NCI-H524 (cell line): Measurements from ENCODE around the gene IARS1.

Experiments
- DNase-seq, 2 experiments: peaks; one replicate each; lab custom pipeline; 2025; lab: John Stamatoyannopoulos, UW

IARS1 gene

GRCh38 chr9:92295240-92295790, 1.8 kb upstream of the IARS1 start:
- no peak for DNase-seq

GRCh38 chr9:92294297-92294676, 790 bp upstream of the IARS1 start:
- DNase-seq = peak; percentile 9 to 51

DNA sequence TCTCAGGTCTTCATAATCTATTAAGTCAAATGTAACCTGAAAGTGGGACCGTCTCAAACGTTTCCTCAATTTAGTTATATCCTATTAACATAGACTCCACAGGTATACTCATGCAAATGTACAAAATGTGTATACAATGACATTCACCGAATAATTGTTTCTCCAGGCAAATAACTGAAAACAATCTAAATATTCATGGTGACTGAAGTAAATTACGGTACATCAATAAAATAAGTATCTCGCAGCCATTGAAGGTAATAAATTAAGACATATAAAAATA, 482 bp downstream of the IARS1 start:
- no peak for DNase-seq

GRCh38 chr9:92292338-92293074, 991 bp downstream of the IARS1 start:
- DNase-seq = peak in 1 of 2 experiments; percentile 21

- no peak for DNase-seq
Observed at GRCh38 chr9:92291577-92291976, 1.9 kb downstream of the IARS1 start.

DNA sequence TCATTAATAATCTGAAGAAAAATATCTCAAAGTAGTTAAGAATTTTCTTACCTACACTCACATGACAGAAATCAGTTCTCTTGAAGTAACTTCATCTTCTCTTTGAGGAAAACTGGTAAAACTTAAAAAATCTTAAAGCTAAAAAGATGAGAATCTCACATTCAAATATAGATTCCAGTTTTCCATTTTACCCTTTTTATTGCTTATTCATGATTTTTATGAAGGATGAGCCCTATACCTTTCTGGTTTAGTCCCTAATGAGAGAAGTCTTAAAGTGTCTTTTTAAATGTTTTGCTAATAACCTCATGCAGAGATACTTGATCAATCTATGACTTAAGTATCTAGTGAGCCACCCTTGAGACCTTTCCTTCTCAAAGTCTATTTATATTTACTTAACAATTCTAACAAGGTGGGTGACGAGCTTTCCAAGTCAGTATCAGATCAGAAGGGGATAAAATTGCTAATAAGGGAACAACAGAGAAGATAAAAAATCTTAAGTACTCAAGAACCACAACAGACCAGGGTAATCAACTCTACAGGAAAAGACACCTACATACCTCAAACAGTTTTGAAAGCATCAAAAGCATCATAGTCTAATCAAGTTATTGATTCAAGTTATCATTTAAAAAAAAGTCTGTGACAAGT, 2.6 kb downstream of the IARS1 start:
- no peak for DNase-seq

DNA sequence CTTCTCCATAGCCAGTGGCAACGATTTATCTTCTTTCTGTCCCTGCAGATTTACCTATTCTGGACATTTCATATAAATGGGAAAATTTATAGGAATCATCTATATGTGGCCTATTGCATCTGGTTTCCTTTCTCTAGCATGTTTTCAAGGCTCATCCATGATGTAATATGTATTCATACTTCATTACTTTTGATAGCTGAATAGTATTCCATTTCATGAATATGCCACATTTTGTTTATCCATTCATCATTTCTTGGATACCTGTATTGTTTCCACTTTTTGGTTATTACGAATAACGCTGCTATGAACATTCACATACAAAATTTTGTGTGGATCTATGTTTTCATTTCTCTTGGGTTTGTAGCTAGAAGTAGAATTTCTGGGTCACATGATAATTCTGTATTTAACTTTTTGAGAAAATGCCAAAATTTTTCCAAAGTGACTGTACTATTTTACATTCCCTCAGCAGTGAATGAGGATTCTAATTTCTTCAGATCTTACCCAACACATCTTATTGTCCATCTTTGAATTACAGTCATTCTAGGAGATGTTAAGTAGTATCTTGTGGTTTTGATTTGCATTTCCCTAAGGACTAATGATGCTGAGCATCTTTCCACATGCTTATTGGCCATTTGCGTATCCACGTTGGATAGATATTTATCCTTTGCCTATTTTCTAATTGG, 3.6 kb downstream of the IARS1 start:
- no peak for DNase-seq

- DNase-seq = no peak
Observed at GRCh38 chr9:92279302-92279701, 14.2 kb downstream of the IARS1 start.

DNA sequence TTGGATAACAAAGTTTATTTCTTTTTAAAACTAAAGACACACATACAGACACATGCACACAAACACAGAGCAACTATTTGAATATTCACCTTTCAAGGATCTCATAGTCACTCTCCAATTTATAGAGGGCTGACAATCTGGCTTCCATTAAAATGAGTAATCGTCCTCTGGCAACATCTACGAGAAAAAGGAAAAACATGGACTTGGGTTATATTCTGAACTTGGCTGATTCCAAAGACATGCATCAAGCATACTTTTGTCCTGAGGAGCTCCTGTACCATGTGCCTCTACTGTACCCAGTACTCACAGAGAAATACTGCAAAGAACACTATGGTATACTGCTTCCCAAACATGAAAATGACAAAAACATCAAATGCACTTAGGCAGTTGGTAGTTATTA, 15.4 kb downstream of the IARS1 start:
- DNase-seq = no peak

GRCh38 chr9:92276331-92277032, 17.0 kb downstream of the IARS1 start:
- DNase-seq = no peak

DNA sequence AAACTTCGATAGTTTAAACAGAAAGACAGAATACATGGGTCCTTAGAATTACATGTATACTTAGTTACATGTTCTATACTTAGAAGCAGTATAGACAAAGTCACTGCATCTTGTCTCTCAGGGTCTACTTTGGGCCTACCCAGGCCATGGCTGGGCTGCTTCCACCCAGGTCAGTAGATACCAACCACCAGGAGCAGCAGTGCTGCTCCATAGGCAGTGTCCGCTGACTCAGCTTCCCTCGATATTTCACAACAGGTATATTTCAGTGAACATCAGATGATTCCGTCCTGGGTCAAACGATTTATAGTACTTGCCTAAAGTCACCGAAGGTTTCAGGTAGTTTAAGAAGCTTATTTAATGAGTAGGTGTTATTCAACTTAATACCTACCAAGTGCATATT, 18.0 kb downstream of the IARS1 start:
- DNase-seq = no peak

- DNase-seq = no peak
Observed at GRCh38 chr9:92270511-92270910, 23.0 kb downstream of the IARS1 start.

DNA sequence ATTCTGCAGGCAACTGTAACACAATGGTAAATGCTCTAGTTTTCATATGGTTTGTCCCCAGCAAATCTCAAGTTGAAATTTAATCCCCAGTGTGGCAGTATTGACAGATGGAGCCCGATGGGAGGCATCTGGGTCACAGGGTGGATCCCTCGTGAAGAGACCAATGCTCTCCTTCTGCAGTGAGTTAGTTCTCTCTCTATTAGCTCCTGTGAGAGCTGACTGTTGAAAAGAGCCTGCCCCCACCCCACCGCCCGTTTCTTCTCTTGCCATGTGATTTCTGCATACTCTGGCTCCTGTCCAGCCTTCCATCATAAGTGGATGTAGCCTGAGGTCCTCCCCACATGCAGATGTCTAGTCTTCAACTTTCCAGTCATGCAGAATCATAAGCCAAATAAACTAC, 27.0 kb downstream of the IARS1 start:
- DNase-seq = peak; percentile 99 to 100

GRCh38 chr9:92265154-92265553, 28.3 kb downstream of the IARS1 start:
- DNase-seq = no peak

- DNase-seq = no peak
Observed at GRCh38 chr9:92263131-92263530, 30.4 kb downstream of the IARS1 start.

- DNase-seq = no peak
Observed at GRCh38 chr9:92257327-92257726, 36.2 kb downstream of the IARS1 start.

GRCh38 chr9:92254381-92255337, 38.8 kb downstream of the IARS1 start:
- peak in 1 of 2 experiments; percentile 50 for DNase-seq

DNA sequence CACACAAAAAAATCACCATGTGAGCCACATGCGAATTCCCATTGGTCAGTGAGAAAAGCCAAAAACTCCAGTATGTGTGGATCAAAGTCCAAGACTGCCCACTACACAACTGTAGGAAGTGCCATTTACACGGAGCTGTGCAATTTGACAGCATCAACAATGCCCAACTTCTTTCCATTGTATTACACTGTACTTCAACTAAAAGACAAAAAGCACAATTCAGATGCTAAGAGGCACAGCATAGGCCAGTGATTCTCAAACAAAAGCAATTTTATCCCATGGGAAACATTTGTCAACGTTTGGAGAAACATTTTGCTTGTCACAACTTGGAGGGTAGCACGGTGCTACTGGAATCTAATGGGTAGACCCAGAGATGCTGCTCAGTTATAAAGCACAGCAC, 39.8 kb downstream of the IARS1 start:
- DNase-seq = no peak

DNA sequence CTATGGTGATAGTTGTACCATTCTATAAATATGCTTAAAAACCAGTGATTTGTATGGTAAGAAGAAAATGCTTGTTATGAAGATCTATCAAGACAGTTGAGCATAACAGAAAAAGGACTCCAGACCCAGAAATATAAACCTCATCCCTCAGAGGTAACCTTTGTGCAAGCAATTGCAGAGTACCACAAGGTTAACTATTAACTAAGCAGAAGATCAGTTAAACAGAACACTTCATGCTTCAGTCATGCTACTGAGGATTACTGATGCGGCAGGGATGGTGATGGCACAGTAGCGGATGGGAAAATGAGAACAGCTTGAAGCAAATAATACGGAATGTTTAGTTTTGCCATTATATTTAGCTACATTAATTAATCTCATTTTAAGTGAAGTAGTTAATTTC, 45.5 kb downstream of the IARS1 start:
- DNase-seq = no peak

DNA sequence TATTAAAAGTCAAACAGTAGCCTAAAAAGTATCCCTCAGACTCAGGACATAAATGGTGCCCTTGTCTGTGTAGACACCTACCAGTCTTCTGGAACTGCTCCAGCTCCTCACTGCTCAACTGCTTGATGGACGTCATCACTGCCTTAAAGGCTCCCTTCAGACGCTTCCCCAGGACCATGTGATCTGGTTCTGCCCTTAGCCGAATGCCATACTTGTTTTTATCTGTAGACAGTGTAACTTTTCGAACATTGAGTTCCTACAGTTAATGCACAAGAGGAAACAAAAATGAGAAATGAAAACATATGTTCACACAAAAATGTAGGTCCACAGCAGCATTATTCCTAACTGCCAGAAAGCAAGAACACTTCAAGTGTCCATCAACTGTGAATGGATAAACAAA, 46.2 kb downstream of the IARS1 start:
- DNase-seq = no peak

- DNase-seq = no peak
Observed at GRCh38 chr9:92245005-92245797, 48.3 kb downstream of the IARS1 start.
